NCI-H187 (cell line): ENCODE data around the gene EPHA6.

Experiments used
- DNase-seq, 2 experiments: peaks; one replicate each; lab custom pipeline; 2025; lab: John Stamatoyannopoulos, UW

EPHA6 gene

GRCh38 chr3:97706226-97706625 is 891.8 kb downstream of the EPHA6 start:
- no peak for DNase-seq

- DNase-seq, result no peak
Observed at GRCh38 chr3:97711654-97712053, 897.3 kb downstream of the EPHA6 start.

- no peak for DNase-seq
Observed at GRCh38 chr3:97712919-97713318, 898.5 kb downstream of the EPHA6 start.

GRCh38 chr3:97713634-97714033 is 899.2 kb downstream of the EPHA6 start:
- no peak for DNase-seq

- peak; percentile 54 to 61 for DNase-seq
Observed at GRCh38 chr3:97719156-97719821, 904.9 kb downstream of the EPHA6 start.

GRCh38 chr3:97720417-97720816 is 906.0 kb downstream of the EPHA6 start:
- DNase-seq, result peak in 1 of 2 experiments; percentile 28

- DNase-seq, result no peak
Observed at GRCh38 chr3:97721446-97721845, 907.1 kb downstream of the EPHA6 start.

GRCh38 chr3:97736928-97737327 is 922.5 kb downstream of the EPHA6 start:
- DNase-seq, result peak; percentile 43 to 69

- no peak for DNase-seq
Observed at GRCh38 chr3:97738761-97739160, 924.4 kb downstream of the EPHA6 start.

- no peak for DNase-seq
Observed at GRCh38 chr3:97742036-97742435, 927.6 kb downstream of the EPHA6 start.

GRCh38 chr3:97744289-97744688 is 929.9 kb downstream of the EPHA6 start:
- no peak for DNase-seq

- no peak for DNase-seq
Observed at GRCh38 chr3:97763586-97764406, 949.4 kb downstream of the EPHA6 start.

GRCh38 chr3:97764407-97765238 is 950.2 kb downstream of the EPHA6 start, which contains the start of gene ARL6:
Gene ARL6, plus strand, starts transcription at chr3:97764758. Its CDS starts 3,350 bp downstream, at chr3:97768108.
- peak; percentile 81 to 83 for DNase-seq

- no peak for DNase-seq
Observed at GRCh38 chr3:97765336-97765735, 950.9 kb downstream of the EPHA6 start.

- DNase-seq, result no peak
Observed at GRCh38 chr3:97772926-97773325, 958.5 kb downstream of the EPHA6 start.

- DNase-seq, result no peak
Observed at GRCh38 chr3:97778152-97778551, 963.8 kb downstream of the EPHA6 start.

GRCh38 chr3:97793420-97794019 is 979.1 kb downstream of the EPHA6 start:
- DNase-seq, result peak in 1 of 2 experiments; percentile 8

GRCh38 chr3:97795951-97796350 is 981.6 kb downstream of the EPHA6 start:
- no peak for DNase-seq
